ENCODE measurements around the gene SAE1.
"Not testable (repeated sequence)": the region's sequence is repeated elsewhere in the genome, so short reads cannot be mapped to it uniquely, and the experiment has no call there.

Gene SAE1

DNA sequence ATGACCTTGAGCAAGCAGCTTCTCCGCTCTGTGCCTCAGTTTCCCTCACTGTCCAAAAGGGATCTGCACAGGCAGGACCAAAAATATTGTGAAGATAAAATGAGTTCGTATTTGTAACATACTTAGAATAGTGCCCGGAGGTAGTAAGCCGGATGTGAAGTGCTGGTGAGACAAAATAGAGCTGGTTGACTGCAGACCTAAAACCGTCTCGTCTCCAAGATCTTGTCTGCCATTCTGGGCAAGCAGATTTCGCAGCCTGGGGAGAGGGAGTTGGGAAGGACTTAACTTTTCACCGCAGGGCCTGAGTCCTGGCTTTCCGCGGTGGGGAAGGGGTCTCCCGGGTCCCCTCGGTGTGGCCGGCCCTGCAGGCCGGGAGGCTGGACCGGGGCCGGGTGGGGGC lies 108.5 kb downstream of the SAE1 start:
- DNase-seq: peak in 1 of 51 donors; percentile 56

- peak in 49 of 51 donors; percentile 20 to 92 (median 80) for DNase-seq
Observed at GRCh38 chr19:47239610-47240296, 109.1 kb downstream of the SAE1 start.

DNA sequence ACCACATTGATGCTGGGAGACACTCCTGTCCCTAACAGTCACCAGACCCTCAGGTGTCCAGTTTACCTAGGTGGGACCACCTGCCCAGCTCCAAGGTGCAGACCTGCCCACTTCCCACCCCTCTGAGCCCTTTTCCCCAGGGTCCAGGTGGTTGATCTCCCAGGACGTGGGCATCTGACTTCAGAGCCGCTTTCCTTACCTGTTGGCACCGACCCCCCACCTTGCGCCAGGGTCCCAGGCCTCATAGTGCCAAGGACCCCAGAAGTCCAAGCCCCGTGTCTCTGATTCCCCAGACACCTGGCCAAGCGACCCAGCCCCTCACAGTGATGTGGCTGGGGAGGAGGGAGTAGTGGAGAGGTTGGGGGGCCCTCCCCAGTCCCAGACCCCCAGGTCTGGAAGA lies 109.9 kb downstream of the SAE1 start:
- DNase-seq: no peak

DNA sequence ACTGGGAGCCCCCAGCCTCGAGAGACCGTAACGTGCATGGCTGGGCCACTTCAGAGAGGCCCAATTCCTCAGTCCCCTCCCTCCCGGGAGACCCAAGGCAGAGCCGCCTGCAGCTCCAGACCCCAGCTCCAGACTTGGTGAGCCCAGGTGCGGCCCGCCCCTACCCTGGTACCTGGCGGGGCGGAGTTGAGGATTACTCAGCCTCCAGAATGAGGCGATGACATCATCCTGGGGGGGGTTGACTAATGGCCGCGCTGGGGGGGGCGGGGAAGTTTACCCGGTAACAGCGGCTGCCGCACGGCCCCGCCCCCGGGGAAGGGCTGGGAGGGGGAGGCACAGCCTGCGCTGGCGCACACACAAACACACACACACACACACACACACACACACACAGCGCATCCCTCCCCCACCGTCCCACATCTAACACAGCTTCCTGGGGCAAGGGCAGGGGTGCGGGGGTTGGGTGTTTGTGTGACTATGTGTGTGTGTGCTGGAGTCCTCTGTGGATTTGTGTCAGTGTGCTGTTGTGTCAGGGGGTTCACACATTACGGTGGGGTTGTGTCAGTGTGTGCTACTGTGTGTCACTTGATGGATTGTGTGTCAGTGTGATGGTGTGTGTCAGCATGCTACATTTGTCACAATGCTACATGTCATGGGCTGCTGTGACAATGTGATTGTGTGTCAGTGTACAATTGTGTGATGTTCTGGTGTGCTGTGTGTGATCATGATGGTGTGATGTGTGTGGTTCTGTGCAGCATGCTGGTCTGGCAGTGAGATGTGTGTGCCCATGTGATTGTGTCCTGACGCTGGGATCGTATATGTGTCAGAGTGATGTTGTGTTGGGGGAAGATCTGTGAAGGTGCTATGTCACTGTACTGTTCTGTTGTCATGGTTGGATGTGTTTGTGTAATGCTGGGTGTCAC lies 110.6 kb downstream of the SAE1 start:
- peak in 35 of 51 donors; percentile 4 to 73 (median 45) for DNase-seq

DNA sequence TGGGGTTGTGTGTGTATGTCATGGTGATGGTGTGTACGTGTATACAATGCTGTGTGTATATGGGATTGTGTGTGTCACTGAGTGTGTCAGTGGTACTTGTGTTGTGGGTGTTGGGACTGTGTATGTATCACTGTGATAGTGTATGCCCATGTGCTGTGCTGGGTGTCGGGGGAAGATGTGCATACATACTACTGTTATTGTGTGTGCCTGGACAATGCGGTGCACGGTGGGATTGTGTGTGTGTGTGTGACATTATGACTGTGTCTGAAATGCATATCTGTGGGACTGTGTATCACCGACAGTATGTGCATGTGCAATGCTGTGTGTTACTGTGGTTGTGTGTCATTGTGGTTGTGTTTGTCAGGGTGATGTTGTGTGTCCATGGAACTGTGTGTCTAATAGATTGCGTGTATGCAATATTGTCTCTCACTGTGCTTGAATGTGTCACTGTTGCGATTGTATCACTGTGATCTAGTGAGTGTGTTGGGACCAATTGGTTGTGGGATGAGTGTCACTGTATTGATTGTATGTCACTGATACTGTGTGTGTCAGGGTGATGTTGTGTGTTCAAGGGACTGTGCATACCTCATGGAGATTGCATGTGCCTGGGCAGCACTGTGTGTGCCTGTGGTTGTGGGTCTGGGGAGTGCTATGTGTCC lies 111.4 kb downstream of the SAE1 start:
- no peak for DNase-seq

- no peak for DNase-seq
Observed at GRCh38 chr19:47243364-47243775, 112.7 kb downstream of the SAE1 start.

GRCh38 chr19:47243776-47244547 lies 113.3 kb downstream of the SAE1 start:
- peak in 49 of 51 donors; percentile 20 to 88 (median 72) for DNase-seq

DNA sequence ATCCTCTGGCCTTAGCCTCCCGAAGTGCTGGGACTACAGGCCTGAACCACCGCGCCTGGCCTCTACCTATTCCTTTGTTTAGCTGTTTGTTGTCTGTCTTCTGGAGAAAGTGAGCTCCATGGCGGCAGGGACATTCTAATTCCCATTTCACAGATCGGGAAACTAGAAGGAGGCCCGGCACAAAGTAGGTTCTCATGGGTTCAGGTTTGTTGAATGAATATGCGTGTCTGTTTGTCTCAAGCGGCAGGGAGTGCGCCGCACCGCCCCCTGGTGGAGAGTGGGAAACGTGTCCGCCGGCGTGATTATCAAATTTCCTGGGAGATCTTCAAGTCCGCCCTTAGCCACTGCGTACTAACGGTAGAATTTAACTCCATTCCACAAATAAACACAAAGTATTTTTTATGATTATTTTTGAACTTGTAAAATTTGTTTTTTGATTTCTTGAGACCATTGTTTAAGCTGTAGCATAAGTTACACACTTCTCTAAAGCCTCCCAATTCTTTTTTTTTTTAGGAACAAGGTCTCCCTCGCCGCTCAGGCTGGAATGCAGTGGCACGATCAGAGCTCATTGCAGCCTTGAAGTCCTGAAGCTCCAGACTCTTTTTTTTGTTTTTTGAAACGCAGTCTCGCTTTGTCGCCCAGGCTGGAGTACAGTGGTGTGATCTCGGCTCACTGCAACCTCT lies 116.8 kb downstream of the SAE1 start:
- peak in 43 of 51 donors; percentile 4 to 77 (median 44) for DNase-seq

DNA sequence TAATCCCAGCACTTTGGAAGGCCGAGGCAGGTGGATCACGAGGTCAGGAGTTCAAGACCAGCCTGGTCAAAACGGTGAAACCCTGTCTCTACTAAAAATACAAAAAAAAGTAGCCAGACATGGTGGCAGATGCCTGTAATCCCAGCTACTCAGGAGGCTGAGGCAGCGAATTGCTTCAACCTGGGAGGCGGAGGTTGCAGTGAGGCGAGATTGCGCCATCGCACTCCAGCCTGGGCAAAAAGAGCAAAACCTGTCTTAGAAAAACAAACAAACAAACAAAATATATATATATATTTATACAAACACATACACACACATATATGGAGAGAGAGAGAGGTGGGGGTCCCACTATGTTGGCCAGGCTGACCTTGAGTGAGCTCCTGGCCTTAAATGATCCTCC lies 122.4 kb downstream of the SAE1 start:
- not testable (repeated sequence) for DNase-seq

GRCh38 chr19:47253467-47253881 lies 122.8 kb downstream of the SAE1 start:
- DNase-seq: no peak

- no peak for DNase-seq
Observed at GRCh38 chr19:47253970-47254369, 123.3 kb downstream of the SAE1 start.

DNA sequence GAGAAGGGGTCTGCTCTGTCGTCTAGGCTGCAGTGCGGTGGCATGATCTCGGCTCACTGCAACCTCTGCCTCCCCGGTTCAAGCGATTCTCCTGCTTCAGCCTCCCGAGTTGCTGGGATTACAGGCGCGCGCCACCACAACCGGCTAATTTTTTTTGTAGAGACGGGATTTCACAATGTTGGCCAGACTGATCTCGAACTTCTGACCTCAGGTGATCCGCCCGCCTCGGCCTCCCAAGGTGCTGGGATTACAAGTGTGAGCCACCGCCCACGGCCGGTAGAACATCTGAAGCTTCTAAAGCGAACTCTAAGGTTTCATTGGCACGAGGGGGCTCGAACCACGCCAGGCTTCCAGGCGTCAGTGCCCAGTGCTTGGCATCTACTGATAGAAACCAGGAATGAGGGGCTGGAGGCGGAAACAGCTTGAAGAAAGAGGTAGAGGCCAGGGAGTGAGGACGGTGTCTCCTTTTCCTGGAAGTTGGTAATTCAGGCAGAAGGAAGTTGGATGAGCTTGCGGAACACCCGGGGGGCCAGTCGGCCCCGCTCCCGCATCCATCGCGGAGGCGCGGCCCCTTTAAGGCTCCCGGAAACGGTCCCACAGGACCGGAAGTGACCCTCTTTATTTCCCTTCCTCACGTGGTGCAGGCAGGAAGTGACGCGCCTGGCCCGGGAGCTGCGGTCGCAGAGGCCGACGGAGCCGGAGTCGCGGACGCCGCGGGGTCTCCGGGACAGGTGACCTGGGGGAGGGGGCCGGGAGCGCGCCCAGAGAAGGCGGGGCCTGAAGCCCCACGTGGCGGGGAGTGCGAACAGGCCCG lies 125.5 kb downstream of the SAE1 start, which contains the start of gene CCDC9:
TSS of gene CCDC9 (plus strand) at position 647 of the 814 bp plus-strand sequence. CDS start 1,876 bp downstream, outside the sequence.
- DNase-seq: peak in 50 of 51 donors; percentile 89 to 100 (median 99)

- DNase-seq: peak; percentile 87 to 100 (median 100)
Observed at GRCh38 chr19:47256693-47257410, 126.2 kb downstream of the SAE1 start.

DNA sequence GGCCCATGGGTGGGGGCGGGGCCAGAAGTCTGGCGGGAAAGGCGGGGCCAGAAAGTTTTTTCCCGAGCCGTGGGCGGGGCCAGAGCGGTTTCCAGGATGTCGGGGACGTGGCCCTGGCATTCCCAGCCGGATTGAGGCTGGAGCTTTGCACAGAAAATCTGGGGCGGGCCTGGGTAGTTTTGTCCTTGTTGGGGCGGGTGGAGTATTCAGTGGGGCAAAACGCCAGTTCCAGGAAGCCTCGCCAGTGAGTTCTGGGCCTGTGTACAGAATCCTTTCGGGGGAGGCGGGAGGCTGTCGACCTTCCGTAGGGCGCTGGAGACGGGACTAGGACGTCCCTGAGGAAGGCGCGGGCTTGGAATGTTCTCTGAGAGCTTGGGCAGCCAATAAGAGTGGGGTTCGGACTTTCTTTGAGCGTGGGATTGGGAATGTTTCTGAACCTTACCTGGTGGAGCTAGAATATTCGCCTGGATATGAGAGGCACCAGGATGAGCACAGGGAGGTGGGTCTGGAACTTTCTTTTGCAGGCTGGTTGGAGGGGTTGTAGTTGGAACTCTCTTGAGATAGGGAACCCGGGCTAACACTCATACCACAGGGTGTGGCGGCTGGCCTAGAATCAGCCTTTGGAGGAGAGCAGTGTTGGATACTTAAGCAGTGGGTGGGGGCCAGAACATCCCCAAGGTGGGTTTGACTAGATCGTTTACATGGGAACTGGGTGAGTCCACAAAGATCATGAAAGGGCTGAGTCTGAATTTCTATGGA lies 127.0 kb downstream of the SAE1 start:
- DNase-seq: peak in 2 of 51 donors; percentile 25 to 38

DNA sequence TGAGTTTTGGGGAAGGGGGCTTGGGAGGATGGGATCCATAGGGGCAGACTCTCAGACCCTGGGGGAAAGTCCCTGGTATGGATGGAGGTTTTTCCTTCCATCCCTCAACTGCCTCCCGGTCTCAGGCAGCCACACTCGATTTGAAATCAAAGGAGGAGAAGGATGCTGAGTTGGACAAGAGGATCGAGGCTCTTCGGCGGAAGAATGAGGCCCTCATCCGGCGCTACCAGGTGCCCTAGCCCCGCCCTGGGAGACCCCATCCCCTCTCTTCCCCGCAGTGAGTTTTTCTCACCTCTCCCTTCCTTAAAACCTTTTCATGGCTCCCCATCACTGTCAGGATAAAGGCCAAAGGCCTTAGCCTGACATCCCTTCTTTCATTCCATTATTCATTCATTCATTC lies 127.8 kb downstream of the SAE1 start:
- DNase-seq: no peak

DNA sequence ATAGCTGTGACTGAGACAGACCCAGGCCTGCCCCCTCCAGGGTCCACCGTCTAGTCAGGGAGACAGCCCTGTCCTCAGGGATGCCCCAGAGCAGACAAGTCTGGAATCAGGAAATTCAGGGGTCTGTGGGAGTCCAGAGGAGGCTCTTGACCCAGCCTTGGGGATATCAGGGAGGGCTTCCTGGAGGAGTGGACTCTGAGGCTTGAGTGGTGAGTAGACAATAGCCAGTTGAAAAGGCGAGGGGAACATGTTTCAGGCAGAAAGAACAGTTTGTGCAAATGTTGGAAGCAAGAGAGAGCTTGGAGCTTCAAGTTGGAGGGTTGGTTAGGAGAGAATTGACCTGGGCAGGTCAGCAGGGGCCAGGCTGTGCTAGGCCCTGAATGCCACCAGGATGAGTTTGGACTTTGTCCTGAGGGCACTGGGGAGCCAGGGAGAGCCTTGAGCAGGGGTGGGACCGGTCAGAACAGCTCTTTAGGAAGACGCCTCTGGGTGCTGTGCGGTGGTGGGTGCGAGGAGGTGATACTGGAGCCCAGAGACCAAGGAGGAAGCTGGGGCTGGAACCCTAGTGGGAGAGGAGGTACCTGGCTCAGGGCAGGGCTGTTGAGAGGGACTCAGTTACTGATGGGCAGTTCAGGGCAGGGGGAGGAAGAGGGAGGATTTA lies 128.4 kb downstream of the SAE1 start:
- no peak for DNase-seq

All from hypothalamus (tissue), 51 donors.